Aorta (tissue), 5 donors: Measurements from ENCODE around the gene FAF1. TPM values are rescaled to one million over a fixed set of nuclear protein-coding genes. Genes with fewer than 3 reads are reported as not detected.
"Not testable (repeated sequence)": the region's sequence is repeated elsewhere in the genome, so short reads cannot be mapped to it uniquely, and the experiment has no call there.

ENCODE experiments used
- ATAC-seq: fragments of 200-7000 bp; cut with Tn5 transposase; one replicate; pipeline ENCODE4 v1.9.1; 2022; ENCODE audit warnings: moderate library complexity; ENCODE audit not compliant: low FRiP score
- DNase-seq, 2 donors: peaks; one replicate each; pipeline ENCODE4 v3.0.0-alpha.2; 2020
- H3K27ac ChIP-seq, 2 donors: one replicate each; pipeline ENCODE4 v1.5.1; 2013; ENCODE audit warnings: low read length in 2 of 2, mild to moderate bottlenecking in 2 of 2, moderate library complexity in 2 of 2, control low read depth in 1 of 2, inconsistent platforms in 1 of 2, low read depth in 1 of 2
- H3K27me3 ChIP-seq, 2 donors: one replicate each; pipeline ENCODE4 v1.6.1; 2013; ENCODE audit warnings: control low read depth in 1 of 2, low read length in 1 of 2, mild to moderate bottlenecking in 1 of 2, moderate library complexity in 1 of 2; ENCODE audit not compliant: insufficient read depth in 2 of 2, control insufficient read depth in 1 of 2
- H3K36me3 ChIP-seq, 2 donors: one replicate each; pipeline ENCODE4 v1.6.1; 2013; ENCODE audit warnings: control low read depth in 1 of 2, low read length in 1 of 2, mild to moderate bottlenecking in 1 of 2; ENCODE audit not compliant: insufficient read depth in 2 of 2, control insufficient read depth in 1 of 2
- H3K4me1 ChIP-seq, 2 donors: one replicate each; pipeline ENCODE4 v1.6.1; 2013; ENCODE audit warnings: low read length in 2 of 2, control low read depth in 1 of 2, mild to moderate bottlenecking in 1 of 2, moderate library complexity in 1 of 2; ENCODE audit not compliant: insufficient read depth in 2 of 2, control insufficient read depth in 1 of 2
- H3K4me3 ChIP-seq, 2 donors: one replicate each; pipeline ENCODE4 v1.5.1; 2013; ENCODE audit warnings: low read length in 2 of 2, control low read depth in 1 of 2, mild to moderate bottlenecking in 1 of 2
- H3K9me3 ChIP-seq: one replicate; pipeline ENCODE4 v1.6.1; 2013; ENCODE audit warnings: mild to moderate bottlenecking, low read length; ENCODE audit not compliant: control insufficient read depth
- WGBS, 2 donors: extraction: QIAGEN DNeasy Blood & Tissue Kit; methylation state at CpG; one replicate each; pipeline ENCODE4 v1.1.7; 2013; 5-methylcytosine and 5-hydroxymethylcytosine counted together
- intact Hi-C, 2 donors: fragments of 100-400 bp; cut with DNase I; formaldehyde crosslinking; loops; one replicate each; pipeline versions ENCODE4 v1.14.2 to v1.15.0; 2022
- polyA plus RNA-seq, 2 donors: library from polyadenylated mRNA; stranded (reverse); fragments of 200-250 nt; gene quantifications; one replicate each; pipeline ENCODE4 v1.2.3, GENCODE V29; 2013
- total RNA-seq, 2 donors: library from RNA; stranded (reverse); fragmentation: NEBNext Ultra II Directional; extraction: Animal tissue kit (Norgen Biotek cat#: 25700); gene quantifications; one replicate each; pipeline ENCODE4 v1.2.1, GENCODE V29; 2021
- donor health status: healthy with polysubstance abuse.
- donor health status: Bipolar disorder and iron deficiency.
- donor health status: DM: no; HTN: no; CAD: no.
- donor health status: DM: no; HTN: no; CAD: no.
- donor health status: DM: yes; HTN: yes; CAD: no.

Gene FAF1
- total and polyA plus RNA-seq, 4 donors: 27.0 to 56.1 (median 43.0) TPM

- H3K27ac ChIP-seq, H3K27me3 ChIP-seq, H3K4me1 ChIP-seq, ATAC-seq, H3K4me3 ChIP-seq, intact Hi-C loops, DNase-seq, H3K9me3 ChIP-seq, H3K36me3 ChIP-seq: not testable (repeated sequence)
- 93 to 97% methylated on average over 3 of the region's 3 CpGs for WGBS, 2 donors
Measured at GRCh38 chr1:50527987-50528320, 432.1 kb downstream of the FAF1 start.

GRCh38 chr1:50527249-50527986 lies 432.6 kb downstream of the FAF1 start:
- H3K27ac ChIP-seq: no peak overlapping the region
- intact Hi-C loops: no loop called here
- H3K4me3 ChIP-seq: no peak overlapping the region
- no peaks in the 10 kb centered on the region for H3K9me3 ChIP-seq
- ATAC-seq (no peak), DNase-seq (no peak)
- H3K36me3 ChIP-seq: no peaks in the 10 kb centered on the region
- no peaks in the 10 kb centered on the region for H3K27me3 ChIP-seq
- 95 to 100% methylated on average over 3 of the region's 3 CpGs for WGBS, 2 donors
- H3K4me1 ChIP-seq: no peaks in the 10 kb centered on the region

GRCh38 chr1:50526431-50526830 lies 433.6 kb downstream of the FAF1 start:
- H3K36me3 ChIP-seq: no peaks in the 10 kb centered on the region
- DNase-seq: no peak
- no peaks in the 10 kb centered on the region for H3K9me3 ChIP-seq
- ATAC-seq: no peak
- no peak overlapping the region for H3K4me3 ChIP-seq
- 97 to 98% methylated on average over 1 of the region's 1 CpG for WGBS, 2 donors
- intact Hi-C loops: no loop called here
- no peaks in the 10 kb centered on the region for H3K4me1 ChIP-seq
- H3K27ac ChIP-seq: no peak overlapping the region
- no peaks in the 10 kb centered on the region for H3K27me3 ChIP-seq

GRCh38 chr1:50523548-50523947 lies 436.5 kb downstream of the FAF1 start:
- 97 to 98% methylated on average over 3 of the region's 3 CpGs for WGBS, 2 donors
- intact Hi-C loops: no loop called here

GRCh38 chr1:50522691-50523342 lies 437.2 kb downstream of the FAF1 start:
- H3K4me1 ChIP-seq: no peaks in the 10 kb centered on the region
- H3K9me3 ChIP-seq: no peaks in the 10 kb centered on the region
- no peaks in the 10 kb centered on the region for H3K27me3 ChIP-seq
- intact Hi-C loops: no loop called here
- 97 to 100% methylated on average over 1 of the region's 1 CpG for WGBS, 2 donors
- no peaks in the 10 kb centered on the region for H3K36me3 ChIP-seq
- no peak overlapping the region for H3K27ac ChIP-seq
- ATAC-seq (no peak), DNase-seq (no peak)
- no peak overlapping the region for H3K4me3 ChIP-seq

More at GRCh38 chr1:50523548-50523947, 436.5 kb downstream of the FAF1 start:
- Histone ChIP-seq H3K4me3 (no peak overlapping the region), H3K4me1 (no peaks in the 10 kb centered on the region), H3K27me3 (no peaks in the 10 kb centered on the region), H3K36me3 (no peaks in the 10 kb centered on the region), H3K27ac (no peak overlapping the region), H3K9me3 (no peaks in the 10 kb centered on the region)
- ATAC-seq (no peak), DNase-seq (no peak)

GRCh38 chr1:50521703-50522102 lies 438.4 kb downstream of the FAF1 start:
- no peak for DNase-seq
- ATAC-seq: no peak
- H3K36me3 ChIP-seq: no peaks in the 10 kb centered on the region
- H3K9me3 ChIP-seq: no peaks in the 10 kb centered on the region
- H3K4me1 ChIP-seq: no peaks in the 10 kb centered on the region
- no peak overlapping the region for H3K27ac ChIP-seq
- no peak overlapping the region for H3K4me3 ChIP-seq
- intact Hi-C loops: no loop called here
- WGBS, 2 donors: 81 to 87% methylated on average over 4 of the region's 4 CpGs
- H3K27me3 ChIP-seq: no peaks in the 10 kb centered on the region

GRCh38 chr1:50517488-50517887 lies 442.6 kb downstream of the FAF1 start:
- DNase-seq: no peak
- Histone ChIP-seq H3K9me3 (no peaks in the 10 kb centered on the region), H3K36me3 (peaks cover 0 to 3% of the 10 kb centered on the region in 2 donors), H3K4me3 (no peak overlapping the region), H3K27me3 (no peaks in the 10 kb centered on the region), H3K4me1 (no peaks in the 10 kb centered on the region), H3K27ac (no peak overlapping the region)
- no peak for ATAC-seq
- intact Hi-C loops: no loop called here

GRCh38 chr1:50516056-50516455 lies 444.0 kb downstream of the FAF1 start:
- no peaks in the 10 kb centered on the region for H3K4me1 ChIP-seq
- intact Hi-C loops: no loop called here
- WGBS, 2 donors: 94 to 95% methylated on average over 3 of the region's 3 CpGs
- H3K27me3 ChIP-seq: no peaks in the 10 kb centered on the region
- no peak for ATAC-seq
- H3K4me3 ChIP-seq: no peak overlapping the region
- no peak overlapping the region for H3K27ac ChIP-seq
- peaks cover 0 to 3% of the 10 kb centered on the region in 2 donors for H3K36me3 ChIP-seq
- DNase-seq: no peak
- no peaks in the 10 kb centered on the region for H3K9me3 ChIP-seq

GRCh38 chr1:50508040-50508586 lies 452.0 kb downstream of the FAF1 start:
- Histone ChIP-seq H3K4me3 (no peak overlapping the region), H3K27me3 (no peaks in the 10 kb centered on the region), H3K36me3 (peaks cover 0 to 3% of the 10 kb centered on the region in 2 donors), H3K9me3 (peaks cover 2% of the 10 kb centered on the region), H3K27ac (no peak overlapping the region), H3K4me1 (no peaks in the 10 kb centered on the region)
- ATAC-seq: no peak
- DNase-seq: no peak
- intact Hi-C loops: no loop called here
